ENCODE results near the gene IFNA16. TPM values are rescaled to one million over a fixed set of nuclear protein-coding genes. Genes with fewer than 3 reads are reported as not detected.
"Not testable (repeated sequence)": the region's sequence is repeated elsewhere in the genome, so short reads cannot be mapped to it uniquely, and the experiment has no call there.

IFNA16 gene
- total RNA-seq, 1 experiment from 2014 or later = not detected

GRCh38 chr9:21166560-21166959 is 50.6 kb downstream of the IFNA16 start, which contains the start of gene IFNA21:
TSS of gene IFNA21 (minus strand) at chr9:21166660. CDS start at chr9:21166612, 48 bp downstream.
- H2AFZ ChIP-seq (ENCODE audit: low read depth, low read length, poor library complexity, severe bottlenecking); H3K79me2 ChIP-seq (ENCODE audit: insufficient read depth, low read length); BruUV-seq (replicated peaks); intact Hi-C loops (cut with micrococcal nuclease); H3K9ac ChIP-seq (ENCODE audit: low read length); ATAC-seq; RAD21 ChIA-PET (ENCODE audit: low non-redundant PET in 1 of 2, low total read pairs in 2 of 2, uncharacterized antibody in 2 of 2, unreplicated experiment in 2 of 2); DNase-seq (ENCODE audit: low read depth, low spot score); POLR2A ChIA-PET; H3K27me3 ChIP-seq (ENCODE audit: insufficient read depth, low read length); H3K36me3 ChIP-seq (ENCODE audit: control insufficient read depth in 1 of 2, insufficient read depth in 2 of 2, low read length in 2 of 2); H4K20me1 ChIP-seq (ENCODE audit: insufficient read depth); H3K9me2 ChIP-seq (ENCODE audit: insufficient read depth); H3K27ac ChIP-seq (ENCODE audit: low read depth, low read length); H3K9me3 ChIP-seq (ENCODE audit: control insufficient read depth in 1 of 2, insufficient read depth in 1 of 2, low read depth in 1 of 2, low read length in 2 of 2); H3K4me2 ChIP-seq (ENCODE audit: low read length); H3K4me3 ChIP-seq (replicated peaks in 1 of 2; ENCODE audit: low read depth in 1 of 2, low read length in 2 of 2); H3K4me1 ChIP-seq (ENCODE audit: control insufficient read depth in 1 of 2, insufficient read depth in 2 of 2, low read length in 2 of 2): not testable (repeated sequence)
- CTCF ChIA-PET = interaction anchor here (0.9 to 2.4 kb wide), 2 partner anchors 16 to 28 kb away, joined by 3 to 11 read pairs; no protein-coding TSS in a partner anchor

Other genes starting within 250 kb of the IFNA16 start
- not detected for gene HACD4, start 185.7 kb downstream of the IFNA16 start, total RNA-seq (2021; ENCODE audit: unreplicated experiment)
- not detected for gene IFNB1, start 139.4 kb downstream of the IFNA16 start, total RNA-seq (2021; ENCODE audit: unreplicated experiment)
- gene IFNW1, start 75.5 kb downstream of the IFNA16 start, total RNA-seq (2021; ENCODE audit: unreplicated experiment) = not detected
- gene IFNA21, start 50.7 kb downstream of the IFNA16 start, total RNA-seq (2021; ENCODE audit: unreplicated experiment) = not detected
- not detected for gene IFNA4, start 29.7 kb downstream of the IFNA16 start, total RNA-seq (2021; ENCODE audit: unreplicated experiment)
- not detected for gene IFNA7, start 15.1 kb downstream of the IFNA16 start, total RNA-seq (2021; ENCODE audit: unreplicated experiment)
- gene IFNA10, start 10.2 kb downstream of the IFNA16 start, total RNA-seq (2021; ENCODE audit: unreplicated experiment) = not detected
- not detected for gene IFNA17, start 10.9 kb upstream of the IFNA16 start, total RNA-seq (2021; ENCODE audit: unreplicated experiment)
- not detected for gene IFNA14, start 22.7 kb upstream of the IFNA16 start, total RNA-seq (2021; ENCODE audit: unreplicated experiment)
- not detected for gene IFNA5, start 88.0 kb upstream of the IFNA16 start, total RNA-seq (2021; ENCODE audit: unreplicated experiment)
- gene KLHL9, start 118.1 kb upstream of the IFNA16 start, total RNA-seq (2021; ENCODE audit: unreplicated experiment) = 16.4 TPM
- gene IFNA6, start 133.6 kb upstream of the IFNA16 start, total RNA-seq (2021; ENCODE audit: unreplicated experiment) = not detected
- not detected for gene IFNA13, start 150.7 kb upstream of the IFNA16 start, total RNA-seq (2021; ENCODE audit: unreplicated experiment)
- gene IFNA2, start 168.1 kb upstream of the IFNA16 start, total RNA-seq (2021; ENCODE audit: unreplicated experiment) = not detected
- not detected for gene IFNA8, start 191.8 kb upstream of the IFNA16 start, total RNA-seq (2021; ENCODE audit: unreplicated experiment)
- not detected for gene IFNA1, start 223.1 kb upstream of the IFNA16 start, total RNA-seq (2021; ENCODE audit: unreplicated experiment)